HG03342 (cell line): Measurements from ENCODE around the gene GFOD1.
A peak's percentile ranks its signal among the peaks of the same experiment; 100 is the strongest.
"Not testable (repeated sequence)": the region's sequence is repeated elsewhere in the genome, so short reads cannot be mapped to it uniquely, and the experiment has no call there.

Experiments
- ATAC-seq: cut with Tn5 transposase; IDR thresholded peaks from one replicate; pipeline ENCODE4 v1.9.1; 2021; ENCODE audit warnings: mild to moderate bottlenecking, moderate library complexity; ENCODE audit not compliant: unreplicated experiment

Gene GFOD1

DNA sequence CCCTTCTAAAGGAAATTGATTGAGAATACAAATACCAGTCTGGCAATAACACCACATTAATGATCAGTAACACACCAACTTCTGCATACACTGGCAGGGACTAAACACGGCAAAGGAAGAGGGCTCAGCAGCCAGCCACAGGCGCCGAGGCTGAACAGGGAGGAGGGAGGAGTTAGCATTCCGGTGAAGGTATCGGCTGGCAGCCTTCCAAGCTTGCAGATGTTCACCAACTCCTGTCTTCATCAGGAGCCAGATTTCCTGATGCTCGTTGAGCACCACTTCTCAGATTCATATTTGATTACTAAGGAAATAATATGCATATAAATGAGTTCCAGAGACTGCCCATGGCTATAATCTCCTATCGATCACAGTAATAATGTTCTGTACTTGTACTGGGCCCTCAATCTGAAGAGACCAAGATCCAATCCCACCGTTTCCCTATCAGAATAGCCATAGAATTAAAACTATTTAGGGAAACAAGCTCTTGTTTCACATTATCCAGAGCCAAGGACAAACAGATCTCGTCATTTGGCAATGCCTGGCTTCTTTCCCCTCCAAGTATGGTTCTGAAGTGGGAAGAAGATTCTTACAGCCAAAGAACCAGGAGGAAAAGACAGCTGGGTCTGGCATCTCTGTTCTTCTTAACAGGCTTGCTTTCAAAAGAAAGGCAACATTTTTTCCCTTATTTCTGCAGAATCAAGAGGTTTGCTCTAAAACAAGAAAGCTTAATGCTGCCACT, 42.2 kb downstream of the GFOD1 start:
- no peak for ATAC-seq

DNA sequence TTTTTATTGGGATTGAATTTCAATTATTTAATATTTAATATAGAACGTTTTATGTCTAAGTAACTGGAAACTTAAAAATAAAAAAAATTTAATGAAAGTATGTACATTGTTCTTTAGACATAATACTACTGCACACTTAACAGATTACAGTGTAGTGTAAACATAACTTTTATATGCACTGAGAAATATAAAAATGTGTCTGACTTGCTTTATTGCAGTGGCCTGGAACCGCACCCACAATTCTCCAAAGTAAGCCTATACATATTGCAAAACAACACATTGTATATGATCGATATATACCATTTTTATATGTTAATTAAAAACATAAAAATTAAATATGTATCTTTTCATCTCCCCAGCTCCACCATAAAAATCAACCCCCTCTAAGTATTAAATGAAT, 42.8 kb downstream of the GFOD1 start:
- ATAC-seq, result no peak

DNA sequence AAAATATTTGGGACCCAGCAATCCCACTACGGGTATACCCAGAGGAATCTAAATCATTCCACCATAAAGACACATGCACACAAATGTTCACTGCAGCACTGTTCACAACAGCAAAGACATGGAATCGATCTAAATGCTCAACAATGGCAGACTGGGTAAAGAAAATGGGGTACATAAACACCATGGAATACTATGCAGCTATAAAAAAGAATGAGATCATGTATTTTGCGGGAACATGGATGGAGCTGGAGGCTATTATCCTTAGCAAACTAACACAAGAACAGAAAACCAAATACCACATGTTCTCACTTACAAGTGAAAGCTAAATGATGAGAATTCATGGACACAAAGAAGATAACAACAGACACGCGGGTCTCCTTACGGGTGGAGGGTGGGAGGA, 43.4 kb downstream of the GFOD1 start:
- ATAC-seq, result not testable (repeated sequence)

DNA sequence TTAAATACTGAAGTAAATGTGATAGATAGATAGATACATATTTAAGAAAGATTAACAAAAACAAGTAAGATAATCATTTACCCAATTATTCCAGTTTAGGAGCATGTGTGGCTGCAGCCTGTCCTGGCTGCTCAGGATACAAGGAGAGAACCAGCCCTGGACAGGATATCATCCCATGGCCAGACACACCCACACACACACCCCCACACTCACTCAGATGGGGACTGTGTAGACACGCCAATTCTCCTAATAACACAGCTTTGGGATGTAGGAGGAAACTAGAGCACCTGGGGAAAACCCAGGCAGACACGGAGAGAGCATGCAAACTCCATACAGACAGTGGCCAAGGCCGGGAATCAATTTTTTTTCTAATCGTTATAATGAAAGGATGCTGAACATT, 45.6 kb downstream of the GFOD1 start:
- no peak for ATAC-seq

DNA sequence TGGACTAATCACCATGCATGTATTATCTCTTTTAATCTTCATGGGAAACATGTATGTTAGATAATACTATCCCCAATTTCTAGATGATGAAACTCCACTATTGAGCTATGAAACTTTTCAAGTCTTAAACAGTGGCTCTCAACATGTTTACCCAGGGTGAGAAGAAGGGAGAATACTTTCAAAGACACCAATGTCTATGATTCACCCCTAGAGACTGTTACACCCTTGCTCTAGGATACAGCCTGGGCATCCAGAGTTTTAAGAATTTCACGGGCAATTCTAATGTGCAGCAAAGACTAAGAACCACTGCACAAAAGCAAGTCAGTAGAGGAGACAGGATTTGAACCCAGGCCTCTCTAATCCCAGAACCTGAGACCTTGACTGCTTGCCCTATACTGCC, 47.8 kb downstream of the GFOD1 start:
- no peak for ATAC-seq

DNA sequence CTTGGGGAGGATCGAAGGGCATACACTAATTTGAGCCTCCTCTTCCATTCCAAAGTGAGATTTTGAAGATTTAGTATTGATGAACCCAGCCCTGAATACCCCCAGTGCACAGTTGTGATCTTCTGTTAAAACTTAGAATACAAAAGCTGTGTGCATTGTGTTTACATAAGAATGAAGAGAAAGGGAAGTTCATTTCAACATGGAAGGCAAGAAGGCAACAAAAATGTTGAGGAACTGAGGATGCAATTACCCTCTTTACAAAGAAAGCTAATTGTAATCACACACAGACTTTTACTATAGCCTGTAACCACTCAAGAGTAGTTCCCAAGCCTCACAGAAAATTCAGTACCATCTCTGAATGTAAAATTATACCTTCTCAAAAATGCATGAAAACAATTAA, 49.3 kb downstream of the GFOD1 start:
- ATAC-seq, result no peak

DNA sequence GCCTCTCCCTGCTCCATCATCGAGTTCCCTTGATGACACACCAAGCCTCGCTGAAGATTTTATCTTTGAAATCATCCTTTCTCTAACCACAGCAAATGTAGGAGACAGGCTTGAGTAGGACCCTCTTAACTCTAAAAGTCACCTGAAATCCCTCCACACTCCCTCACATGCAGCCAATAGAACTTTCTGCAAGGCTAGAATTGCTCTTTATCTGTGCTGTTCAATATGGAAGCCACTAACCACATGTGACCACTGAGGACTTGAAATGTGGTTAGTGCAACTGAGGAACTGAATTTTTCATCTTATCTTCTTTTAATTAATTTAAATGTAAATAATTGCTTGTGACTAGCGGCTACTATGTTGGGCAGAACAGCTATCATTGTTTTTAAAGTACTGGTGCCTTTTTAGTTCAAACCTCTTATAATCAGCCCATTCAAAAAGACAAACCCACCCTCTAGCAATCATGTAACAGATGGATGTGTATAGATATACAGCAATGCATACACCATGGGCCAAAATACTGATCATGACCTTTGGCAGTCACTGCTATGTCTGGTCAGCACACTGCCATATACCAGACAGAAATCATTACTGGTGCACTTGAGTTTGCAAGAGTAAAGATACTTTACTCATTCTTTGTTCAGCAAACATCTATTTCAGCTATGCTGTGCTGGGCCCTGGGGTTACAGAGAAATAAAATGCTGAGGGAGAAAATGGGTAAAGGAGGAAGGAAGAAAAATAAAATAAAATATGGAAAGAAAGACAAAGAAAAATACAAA, 50.0 kb downstream of the GFOD1 start:
- no peak for ATAC-seq

DNA sequence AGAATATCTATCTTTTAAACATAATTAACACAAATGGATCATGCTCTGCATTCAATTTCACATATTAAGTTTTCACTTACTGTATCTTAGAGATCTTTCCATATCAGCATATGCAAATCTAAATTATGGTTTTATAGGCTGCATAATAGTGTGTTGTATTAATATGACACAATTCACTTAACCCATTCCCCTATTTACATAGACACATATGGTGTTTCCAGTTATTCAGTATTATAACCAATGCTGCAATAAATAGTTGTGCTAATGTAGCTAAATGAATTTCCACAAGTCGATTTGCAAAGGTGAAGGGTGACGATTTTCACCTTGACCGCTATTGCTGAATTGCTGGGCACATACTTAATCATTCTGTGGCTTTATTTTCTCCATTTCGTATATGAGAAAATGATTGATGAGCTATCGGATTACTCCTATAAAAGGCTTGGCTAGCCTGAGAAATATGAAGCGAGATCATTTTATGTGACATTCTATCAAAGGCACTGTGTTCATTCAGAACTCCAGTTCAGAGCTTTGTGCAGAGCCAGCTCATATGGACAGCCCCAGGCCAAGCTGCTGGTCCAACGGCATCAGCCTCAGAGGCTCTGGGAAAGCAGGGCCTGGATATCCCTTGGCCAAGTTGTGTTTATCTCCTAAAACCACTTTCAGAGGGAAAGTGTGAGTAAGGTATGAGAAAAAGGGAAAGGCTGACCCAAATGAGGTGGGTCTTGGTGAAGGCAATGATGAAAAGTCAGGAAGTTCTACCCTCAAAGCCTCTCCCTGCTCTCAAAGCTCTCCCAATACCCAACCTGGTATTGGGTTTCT, 50.8 kb downstream of the GFOD1 start:
- no peak for ATAC-seq

DNA sequence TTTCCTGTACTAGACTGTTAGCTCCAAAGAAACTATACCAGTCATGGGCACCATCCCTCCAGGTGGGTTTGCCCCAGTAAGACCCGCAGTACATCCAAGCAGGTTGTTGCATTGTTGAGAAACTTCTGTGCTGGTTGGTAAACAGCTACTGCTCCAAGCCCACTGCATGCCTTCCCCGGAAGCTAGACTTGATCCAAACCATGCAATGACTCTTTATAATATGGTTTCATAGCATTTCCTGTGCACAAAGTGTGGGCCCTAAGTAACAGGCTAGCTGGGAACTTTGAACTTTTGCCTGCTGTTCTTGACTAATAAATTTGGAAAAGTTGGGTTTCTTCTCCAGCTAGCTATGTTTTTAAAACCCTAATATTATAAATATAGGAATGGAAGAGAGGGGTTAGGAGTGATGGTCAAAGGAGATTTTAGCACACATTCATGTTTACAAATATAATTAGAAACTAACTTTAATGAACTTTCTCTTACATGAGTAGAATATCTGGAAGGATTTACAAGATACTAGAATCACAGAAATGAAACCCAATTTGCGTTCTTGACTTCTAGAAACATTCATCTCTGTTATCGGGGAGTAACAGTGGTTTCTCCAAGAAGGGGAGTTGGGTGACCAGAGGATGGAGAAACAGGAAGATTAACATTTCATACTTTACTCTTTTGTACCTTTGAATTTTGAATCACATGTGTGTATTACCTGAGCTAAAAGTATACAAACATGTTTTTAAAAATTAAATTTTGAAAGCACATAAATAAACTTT, 51.7 kb downstream of the GFOD1 start:
- no peak for ATAC-seq

DNA sequence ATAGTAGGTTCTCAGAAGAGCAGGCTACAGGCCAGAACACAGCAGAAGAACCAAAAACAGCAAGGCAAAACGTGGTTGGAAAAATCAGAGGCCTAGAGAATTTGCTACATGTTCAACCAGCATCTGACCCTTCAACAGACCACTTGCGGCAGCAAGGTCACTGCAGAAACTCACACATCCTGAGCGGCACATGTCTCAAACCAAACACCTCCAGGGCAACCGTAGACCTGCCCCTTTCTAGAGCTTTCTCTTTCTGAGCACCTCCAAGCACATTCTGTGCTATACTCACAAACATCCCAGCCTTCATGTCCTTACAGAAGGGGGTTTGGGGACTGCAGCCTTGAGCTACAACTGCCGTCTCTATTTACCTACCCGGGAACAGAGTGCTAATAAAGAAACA, 52.6 kb downstream of the GFOD1 start:
- no peak for ATAC-seq

DNA sequence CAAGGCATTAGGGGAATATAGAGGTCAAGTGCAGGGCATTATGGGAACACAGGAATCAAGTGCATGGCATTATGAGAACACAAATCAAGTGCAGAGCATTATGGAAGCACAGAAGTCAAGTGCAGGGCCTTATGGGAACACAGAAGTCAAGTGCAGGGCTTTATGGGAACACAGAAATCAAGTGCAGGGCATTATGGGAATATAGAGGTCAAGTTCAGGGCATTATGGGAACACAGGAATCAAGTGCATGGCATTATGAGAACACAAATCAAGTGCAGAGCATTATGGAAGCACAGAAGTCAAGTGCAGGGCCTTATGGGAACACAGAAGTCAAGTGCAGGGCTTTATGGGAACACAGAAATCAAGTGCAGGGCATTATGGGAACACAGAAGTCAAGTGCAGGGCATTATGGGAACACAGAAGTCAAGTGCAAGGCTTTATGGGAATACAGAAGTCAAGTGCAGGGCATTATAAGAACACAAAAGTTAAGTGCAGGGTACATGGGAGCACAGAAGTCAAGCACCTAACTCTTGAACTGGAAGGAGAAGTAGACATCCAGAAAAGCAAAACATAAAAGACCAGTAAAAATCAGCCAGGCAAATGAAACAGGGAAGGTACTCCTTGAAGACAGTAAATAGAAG, 53.1 kb downstream of the GFOD1 start:
- not testable (repeated sequence) for ATAC-seq

DNA sequence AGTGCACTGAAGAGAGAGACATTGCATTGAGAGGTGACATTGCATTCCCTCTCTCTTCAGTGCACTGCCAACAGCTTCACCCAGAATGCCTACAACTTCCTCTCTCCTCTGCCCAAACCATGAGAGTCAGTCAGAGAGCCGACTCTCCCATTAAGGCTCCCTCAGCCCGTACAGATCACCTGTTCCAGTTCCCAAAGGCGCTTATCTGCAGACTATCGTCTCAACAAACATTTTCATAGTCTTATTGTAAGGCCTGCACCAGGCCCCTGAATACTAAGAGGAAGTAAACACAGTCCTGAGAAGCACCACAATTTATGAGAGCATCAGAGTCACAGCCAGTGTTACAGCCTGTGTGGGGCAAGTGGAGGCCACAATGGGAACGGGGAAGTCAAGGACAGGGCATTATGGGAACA, 53.7 kb downstream of the GFOD1 start:
- no peak for ATAC-seq

DNA sequence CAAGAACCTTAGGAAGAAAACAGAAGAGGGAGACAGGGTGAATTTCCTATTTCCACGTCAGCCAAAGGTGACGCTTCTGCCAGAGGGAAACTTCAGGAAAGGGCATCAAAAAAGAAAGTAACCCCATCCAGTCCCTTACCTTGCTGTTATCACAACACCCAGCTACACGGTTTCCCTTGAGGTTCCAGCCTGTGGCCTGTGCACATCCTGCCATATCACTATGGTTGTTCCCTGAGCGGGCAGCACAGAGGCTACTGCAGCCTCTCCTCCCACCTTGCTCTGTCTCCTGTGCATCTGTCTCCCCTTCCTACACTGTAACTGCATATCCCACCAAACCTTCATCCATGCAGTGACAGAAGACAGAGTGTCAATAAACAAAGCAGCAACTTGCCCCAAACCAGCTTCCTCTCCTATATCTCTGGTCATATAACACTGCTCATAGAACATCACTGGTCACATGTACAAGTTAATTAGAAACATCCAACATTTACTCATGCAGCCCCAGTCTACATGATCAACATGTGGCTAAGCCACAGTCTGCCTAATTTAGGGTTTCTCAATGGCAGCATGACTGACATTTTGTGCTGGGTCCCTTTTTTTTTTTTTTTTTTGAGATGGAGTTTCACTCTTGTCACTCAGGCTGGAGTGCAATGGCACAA, 54.7 kb downstream of the GFOD1 start:
- no peak for ATAC-seq

DNA sequence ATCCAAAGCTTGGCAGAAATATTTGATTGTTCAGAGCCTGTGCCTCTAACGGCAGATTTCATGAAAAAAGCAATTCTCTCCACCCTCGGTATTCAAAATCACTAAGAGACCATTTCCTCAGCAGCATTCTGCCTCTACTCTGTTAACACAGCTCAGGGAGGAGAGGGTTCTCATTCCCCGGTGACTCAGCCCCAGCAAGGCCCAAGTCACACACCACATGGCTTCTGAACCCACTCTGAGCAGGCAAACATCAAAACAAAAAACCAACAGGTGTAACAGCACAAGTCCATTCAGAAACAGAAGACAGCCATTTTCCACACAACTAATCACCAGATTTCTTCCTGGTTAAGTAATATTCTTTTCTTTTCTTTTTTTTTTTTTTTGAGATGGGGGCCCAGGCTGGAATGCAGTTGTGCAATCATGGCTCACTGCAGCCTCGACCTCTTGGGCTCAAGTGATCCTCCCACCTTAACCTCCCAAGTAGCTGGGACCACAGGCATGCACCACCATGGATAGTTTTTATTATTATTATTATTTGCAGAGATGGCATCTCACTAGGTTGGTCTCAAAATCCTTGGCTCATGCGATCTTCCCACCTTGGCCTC, 55.4 kb downstream of the GFOD1 start:
- ATAC-seq, result no peak

DNA sequence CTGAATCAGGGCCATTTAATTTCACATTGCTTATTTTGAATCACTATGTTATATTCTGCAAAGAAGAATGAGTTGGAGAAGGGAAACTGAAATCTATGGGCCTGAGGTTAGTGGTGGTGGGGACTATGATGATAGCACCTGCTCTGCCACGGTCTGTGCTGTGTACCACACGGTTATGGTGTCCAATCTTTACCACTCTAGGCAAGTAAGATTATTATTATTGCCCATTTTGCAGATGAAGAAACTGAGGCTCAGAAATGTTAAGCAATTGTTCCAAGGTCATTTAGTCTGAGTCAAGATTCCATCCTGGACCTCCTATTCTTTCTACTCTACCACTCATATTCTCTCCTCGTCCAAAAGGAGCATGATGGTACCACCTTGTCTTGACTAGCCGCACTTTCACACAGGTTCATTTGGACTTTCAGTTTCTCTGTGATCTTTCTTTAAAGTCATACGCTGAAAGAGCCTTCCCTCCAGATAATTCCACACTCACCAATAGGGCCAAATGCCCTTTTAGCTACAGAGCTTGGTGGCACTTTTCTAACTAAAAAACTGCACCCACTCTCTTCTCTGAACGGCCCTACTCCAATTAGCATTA, 56.2 kb downstream of the GFOD1 start:
- ATAC-seq, result no peak

DNA sequence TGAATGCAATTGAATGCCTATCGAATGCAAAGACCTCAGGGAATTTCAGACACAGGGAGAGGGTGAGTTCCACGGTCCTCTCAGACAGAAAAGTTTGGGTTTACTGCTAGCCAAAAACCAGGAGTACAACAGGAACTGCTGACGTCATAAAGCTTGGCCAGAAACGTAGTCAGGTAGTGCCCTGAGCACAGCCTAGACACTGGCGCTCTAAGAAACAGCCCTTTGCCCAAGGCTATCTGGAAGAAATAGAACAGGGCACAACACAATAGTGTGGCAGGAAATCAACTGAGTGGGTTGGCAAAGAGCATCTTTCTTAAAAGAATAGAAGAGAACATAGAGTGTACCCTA, 58.0 kb downstream of the GFOD1 start:
- no peak for ATAC-seq

DNA sequence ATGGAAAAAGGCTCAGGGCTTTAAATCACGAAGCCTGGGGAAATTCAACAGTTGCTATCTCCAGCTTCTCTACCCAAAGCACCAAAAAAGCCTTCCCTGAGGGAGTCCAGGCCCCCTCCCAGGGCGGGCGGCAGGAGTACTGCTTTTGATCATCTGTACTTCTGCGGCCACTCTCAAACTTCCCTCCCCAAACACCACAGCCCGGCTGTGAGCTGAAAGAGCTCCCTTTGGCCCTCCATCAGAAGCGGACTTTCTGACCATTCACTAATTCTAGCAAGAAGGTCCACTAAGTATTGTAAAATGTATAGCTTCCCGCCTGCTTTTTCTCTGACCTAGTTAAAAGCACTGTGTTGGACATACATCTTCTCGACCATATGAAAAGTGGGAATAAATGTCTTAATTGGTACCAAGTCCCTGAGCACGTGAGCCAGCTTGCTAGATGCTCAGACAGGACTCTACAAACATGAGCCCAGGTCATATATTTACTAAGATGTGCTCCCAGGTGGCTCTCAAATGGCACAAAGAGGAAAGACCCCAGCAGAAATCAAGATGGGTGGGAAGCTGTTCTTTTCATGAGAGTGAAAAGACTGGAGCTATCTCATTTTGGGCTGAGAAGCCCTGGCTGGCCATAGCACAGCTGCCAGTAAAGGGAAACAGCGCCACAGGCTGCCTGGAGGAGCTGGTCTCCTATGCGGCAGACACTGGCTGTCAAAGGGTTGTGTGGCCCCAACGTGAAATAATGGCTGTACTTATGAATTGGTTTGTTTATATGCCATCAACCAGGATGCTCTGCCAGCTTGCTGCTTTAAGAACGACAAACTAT, 58.6 kb downstream of the GFOD1 start:
- ATAC-seq, result peak; percentile 17
